ENCODE measurements around the gene NUP153.
"Not testable (repeated sequence)": the region's sequence is repeated elsewhere in the genome, so short reads cannot be mapped to it uniquely, and the experiment has no call there.

NUP153 gene

GRCh38 chr6:17712576-17712975 lies 5.9 kb upstream of the NUP153 start:
- DNase-seq = no peak

GRCh38 chr6:17710331-17710730 lies 3.6 kb upstream of the NUP153 start:
- no peak for DNase-seq

DNA sequence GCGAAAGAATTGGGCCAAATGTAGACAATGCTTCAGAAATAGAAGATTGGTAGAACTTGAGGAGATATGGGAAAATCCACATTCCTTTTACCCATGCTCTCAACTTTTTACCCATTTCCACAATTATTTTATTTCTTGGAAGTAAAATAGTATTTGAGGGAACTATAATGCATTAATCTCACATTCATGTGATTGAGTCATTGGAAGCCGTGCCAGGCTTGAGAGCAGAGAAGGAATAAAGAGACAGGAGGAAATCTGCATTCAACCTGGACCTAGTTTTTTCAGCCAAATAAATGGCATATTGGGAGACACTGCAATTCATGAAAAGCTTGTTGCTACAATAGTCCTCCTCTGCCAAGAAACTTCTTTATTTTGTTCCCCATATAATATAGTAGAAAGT lies 2.8 kb upstream of the NUP153 start:
- no peak for DNase-seq

DNA sequence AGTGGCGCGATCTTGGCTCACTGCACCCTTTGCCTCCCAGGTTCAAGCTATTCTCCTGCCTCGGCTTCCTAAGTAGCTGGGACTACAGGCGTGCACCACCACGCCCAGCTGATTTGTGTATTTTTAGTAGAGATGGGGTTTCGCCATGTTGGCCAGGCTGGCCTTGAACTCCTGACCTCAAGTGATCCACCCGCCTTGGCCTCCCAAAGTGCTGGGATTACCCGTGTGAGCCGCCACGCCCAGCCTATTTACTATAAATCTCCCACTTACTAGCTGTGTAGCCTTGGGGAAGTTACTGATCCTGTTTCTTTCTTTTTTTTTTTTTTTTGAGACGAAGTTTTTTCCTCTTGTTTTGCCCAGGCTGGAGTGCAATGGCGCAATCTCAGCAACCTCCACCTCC lies 1.3 kb upstream of the NUP153 start:
- not testable (repeated sequence) for DNase-seq

GRCh38 chr6:17707371-17707651 lies 586 bp upstream of the NUP153 start:
- DNase-seq = no peak

DNA sequence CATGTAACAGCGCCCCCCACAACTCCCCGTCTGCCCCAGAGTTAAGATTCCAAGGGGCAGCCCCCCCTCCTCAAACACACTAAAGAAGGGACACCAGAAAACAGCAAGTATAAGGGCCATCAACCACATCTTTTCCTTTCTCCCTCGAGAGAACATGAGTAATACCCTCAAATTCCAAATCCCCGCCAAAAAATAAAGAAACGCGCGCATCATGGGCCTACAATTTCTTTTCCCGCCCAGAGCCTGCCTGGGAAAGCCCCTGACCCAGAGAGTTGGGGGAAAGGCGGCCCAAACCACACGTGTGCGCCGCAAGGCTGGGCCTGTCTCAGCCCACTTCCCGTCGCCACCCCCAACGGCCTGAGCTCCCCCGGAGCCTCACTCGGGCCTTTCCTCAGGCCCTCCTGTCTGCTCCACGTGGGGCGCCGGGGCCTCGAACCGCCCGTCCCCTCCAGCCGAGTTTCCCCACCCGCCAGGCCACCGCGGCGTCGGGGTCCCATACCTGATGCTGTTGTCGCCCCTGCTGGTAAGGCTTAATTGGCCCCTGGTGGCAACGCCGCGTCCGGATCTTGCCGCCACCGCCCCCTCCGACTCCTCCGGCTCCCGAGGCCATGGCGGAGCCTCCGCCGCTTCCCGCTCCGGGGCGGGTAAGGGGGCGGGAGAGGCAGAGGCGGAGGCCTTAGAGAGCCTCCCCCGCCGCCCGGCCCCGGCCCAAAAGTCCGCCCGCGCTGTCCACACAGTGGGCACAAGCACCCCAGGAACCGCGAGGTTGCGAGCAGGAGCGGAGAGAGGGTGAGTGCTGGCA lies 746 bp downstream of the NUP153 start:
- DNase-seq = peak; percentile 91 to 92

- DNase-seq = no peak
Observed at GRCh38 chr6:17705428-17705777, 1.3 kb downstream of the NUP153 start.

DNA sequence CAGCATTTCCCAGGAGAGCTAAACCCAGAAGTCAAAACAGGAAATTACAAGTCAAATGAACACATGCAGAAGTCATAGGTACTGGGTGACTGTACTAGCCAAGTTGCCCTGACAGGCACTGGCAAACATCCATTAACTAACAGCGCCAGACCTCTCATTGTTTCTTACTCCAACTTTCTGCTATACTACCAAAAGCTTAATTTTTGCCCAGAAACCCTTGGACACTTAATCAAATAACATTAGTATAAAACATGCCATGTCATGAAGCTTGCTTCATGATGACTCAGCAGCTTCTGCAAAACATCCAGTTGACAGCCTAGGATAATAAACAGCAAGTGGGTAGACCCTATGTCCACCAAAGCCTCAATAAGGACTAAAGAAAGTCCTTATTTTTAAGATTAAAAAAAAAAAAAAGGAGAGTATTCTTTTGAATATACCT lies 3.5 kb downstream of the NUP153 start:
- peak in 1 of 2 donors; percentile 50 for DNase-seq

GRCh38 chr6:17700421-17701416 lies 6.0 kb downstream of the NUP153 start:
- DNase-seq = no peak

- DNase-seq = no peak
Observed at GRCh38 chr6:17691925-17692538, 14.7 kb downstream of the NUP153 start.

DNA sequence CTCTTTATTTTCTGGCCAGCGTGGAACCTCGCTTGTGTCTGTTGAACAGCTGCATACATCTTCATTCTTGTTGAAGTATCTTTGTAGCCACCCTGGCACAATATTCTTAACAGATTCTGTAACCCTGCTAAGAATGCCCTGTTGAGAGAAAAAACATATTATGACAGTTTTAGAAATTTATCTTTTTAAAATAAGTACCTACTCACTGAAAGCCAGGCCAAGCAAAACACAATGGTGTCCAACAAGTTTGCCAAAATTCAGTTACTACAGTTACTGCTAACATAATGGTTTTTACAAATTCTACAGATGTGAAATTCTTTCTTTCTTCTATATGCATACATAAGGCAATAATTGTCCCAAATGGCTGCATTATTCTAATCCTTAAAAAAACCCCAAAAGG lies 18.2 kb downstream of the NUP153 start:
- no peak for DNase-seq

- DNase-seq = no peak
Observed at GRCh38 chr6:17687136-17687535, 19.6 kb downstream of the NUP153 start.

GRCh38 chr6:17684134-17684533 lies 22.6 kb downstream of the NUP153 start:
- no peak for DNase-seq

DNA sequence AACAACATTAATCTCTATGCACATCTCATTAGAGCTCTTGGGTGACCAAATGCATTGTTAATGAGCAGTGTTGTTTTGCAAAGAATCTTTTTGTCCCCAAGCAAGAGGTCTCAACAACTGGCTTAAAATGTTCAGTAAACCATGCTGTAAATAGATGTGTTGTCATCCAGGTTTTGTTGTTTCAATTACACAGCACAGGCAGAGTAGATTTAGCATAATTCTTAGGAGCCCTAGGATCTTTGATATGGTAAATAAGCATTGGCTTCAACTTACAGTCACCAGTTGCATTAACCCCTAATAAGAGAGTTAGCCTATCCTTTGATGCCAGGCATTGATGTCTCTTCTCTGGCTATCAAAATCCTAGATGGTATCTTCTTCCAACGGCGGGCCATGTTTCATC lies 23.3 kb downstream of the NUP153 start:
- no peak for DNase-seq

DNA sequence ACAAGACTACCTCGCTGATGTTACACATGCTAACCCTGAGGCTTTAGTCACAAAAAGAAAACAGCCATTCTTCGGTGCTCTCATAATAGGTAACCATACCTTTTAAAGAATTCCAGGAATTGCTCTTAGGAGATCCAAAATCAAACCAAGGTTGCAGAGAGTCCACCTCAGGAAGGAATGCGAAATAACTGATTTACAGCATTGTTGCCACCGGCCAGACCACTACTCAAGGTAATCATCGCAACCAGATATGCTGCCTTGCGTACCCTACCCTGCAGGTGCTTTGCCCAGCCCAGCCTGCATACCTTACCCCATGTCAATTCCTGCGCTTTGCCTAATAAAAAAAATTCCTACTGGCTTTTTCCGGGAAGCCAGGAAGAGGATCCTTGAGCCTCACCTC lies 27.0 kb downstream of the NUP153 start:
- DNase-seq = no peak

- no peak for DNase-seq
Observed at GRCh38 chr6:17677602-17678001, 29.1 kb downstream of the NUP153 start.

DNA sequence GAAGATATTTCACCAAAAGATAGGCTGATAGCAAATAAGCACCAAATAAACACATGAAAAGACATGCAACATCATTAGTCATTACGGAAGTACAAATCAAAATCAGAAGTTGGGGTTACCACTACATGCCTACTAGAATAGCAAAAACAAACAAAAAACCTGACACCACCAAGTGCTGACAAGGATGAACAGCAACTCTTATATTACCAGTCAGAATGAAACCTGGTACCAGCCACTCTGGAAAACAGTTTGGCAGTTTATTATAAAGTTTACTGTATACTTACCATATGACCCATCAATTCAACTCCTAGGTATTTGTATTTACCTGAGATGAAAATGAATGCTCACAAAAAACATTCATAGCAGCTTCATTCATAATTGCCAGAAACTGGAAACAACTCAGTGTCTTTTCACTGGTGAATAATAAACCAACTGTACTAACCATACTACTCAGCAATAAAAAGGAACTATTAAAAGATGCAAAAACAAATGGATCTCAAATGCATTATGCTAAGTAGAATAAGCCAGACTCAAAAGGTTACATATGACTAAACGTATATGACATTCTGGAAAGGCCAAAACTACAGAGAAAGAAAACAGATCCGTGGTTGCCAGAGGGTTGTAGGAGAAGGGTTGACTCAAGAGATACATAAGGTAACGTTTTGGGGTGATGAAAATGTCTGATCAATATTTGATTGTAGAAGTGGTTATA lies 33.0 kb downstream of the NUP153 start:
- peak in 1 of 2 donors; percentile 38 for DNase-seq

DNA sequence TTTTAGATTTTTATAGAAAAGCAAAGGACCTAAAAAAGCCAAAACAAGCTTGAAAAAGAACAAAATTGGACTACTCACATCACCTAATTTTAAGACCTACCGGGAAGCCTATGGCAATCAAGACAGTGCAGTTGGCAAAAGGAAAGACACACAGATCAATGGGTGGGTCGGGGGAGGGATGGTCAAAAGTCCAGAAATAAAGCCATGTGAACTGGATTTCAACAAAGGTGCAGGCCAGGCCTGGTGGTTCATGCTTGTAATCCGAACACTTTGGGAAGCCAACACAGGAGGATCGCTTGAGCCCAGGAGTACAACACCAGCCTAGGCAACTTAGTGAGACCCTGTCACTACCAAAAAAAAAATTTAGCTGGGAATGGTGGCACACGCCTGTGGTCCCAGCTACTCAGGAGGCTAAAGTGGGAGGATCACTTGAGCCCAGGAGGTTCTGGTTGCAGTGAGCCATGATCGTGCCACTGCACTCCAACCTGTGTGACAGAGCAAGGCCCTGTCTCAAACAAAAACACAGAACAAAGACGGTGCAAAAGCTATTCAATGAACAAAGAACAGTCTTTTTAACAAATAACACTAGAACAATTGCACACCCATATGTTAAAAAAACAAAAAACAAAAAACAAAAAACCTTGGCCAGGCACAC lies 34.5 kb downstream of the NUP153 start:
- no peak for DNase-seq

DNA sequence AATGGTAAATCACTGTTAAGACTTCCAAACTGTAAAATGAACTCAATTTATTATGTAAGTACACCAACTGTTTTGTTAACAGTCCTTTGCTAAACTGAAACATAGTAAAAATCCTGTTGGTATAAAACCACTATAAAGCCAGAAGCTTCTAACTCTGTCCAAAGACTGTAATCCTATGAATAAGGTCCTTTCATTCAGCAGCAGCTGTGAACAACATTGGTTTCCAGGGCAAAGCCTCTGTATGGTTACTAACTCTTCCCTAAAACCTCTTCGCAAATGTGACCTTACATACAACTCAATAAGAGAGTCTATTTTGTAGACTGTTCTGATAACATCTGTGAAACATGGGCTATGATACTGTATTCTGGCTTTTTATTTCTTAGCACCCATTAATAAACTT lies 40.1 kb downstream of the NUP153 start:
- no peak for DNase-seq

DNA sequence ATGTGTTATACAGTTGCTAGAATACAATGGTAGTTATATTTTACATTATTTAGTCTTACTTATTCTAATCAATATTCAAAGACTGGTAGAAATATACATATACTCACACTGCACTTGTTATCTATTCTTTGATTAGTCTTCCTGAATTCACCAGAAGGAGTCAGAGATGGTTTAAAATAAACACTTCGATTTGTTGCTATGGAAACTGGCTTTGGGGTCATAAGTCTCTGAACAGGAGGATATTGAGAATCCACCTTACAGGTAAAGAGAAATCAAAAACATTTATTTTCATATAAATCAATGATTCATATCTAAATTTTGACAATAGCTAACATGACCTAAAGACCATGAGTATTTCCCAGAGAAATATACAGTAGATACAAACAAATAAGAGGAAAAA lies 41.6 kb downstream of the NUP153 start:
- DNase-seq = peak in 1 of 2 donors; percentile 55

DNA sequence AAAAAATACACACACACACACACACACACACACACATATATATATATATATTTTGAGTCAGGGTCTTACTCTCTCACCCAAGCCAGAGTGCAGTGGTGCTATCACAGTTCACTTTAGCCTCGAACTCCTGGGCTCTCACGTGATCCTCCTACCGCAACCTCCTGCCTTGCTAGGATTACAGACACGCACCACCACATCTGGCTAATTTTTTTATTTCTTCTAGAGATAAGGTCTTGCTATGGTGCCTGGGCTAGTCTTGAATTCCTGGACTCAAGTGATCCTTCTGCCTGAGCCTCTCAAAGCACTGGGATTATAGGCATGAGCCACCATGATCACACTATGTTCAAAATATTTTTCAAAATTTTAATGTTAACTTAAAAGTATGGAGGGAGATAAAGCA lies 43.5 kb downstream of the NUP153 start:
- DNase-seq = no peak

- no peak for DNase-seq
Observed at GRCh38 chr6:17662585-17662984, 44.1 kb downstream of the NUP153 start.

DNA sequence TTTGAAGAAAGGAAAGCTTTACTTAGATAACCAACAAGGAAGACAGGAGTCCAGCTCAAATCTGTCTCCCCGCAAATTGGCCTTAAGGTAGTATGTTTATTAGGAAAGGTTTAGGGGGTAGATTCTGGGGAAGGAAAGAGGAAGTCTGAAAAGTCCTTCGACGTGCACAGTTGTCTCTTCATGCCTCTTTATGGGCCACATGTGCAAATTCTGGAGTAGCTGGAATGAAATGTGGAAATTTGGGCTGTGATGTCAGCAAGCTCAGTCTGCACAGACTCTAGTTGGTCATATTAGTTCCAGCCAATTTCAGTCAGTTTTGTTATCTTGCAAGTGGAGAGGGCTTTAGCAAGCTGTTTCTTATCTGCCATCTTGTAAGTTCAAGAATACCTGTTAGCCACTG lies 50.1 kb downstream of the NUP153 start:
- no peak for DNase-seq
